GM19099 (cell line): ENCODE measurements around the gene TRIM32.

Source experiments
- POLR2A ChIP-seq: IDR thresholded peaks from 3 replicates; pipeline ENCODE4 v1.6.1; 2011; ENCODE audit warnings: low read depth; ENCODE audit not compliant: insufficient read length; ENCODE audit errors: extremely low read depth

The TRIM32 gene

GRCh38 chr9:116750510-116750909 is 63.4 kb downstream of the TRIM32 start:
- TF ChIP-seq POLR2A = no peak
